ENCODE measurements around the gene ALDOC.

GRCh38 chr17:28624148-28624547 lies 47.5 kb upstream of the ALDOC start:
- TF ChIP-seq CTCF (optimal IDR thresholded peaks at IDR 0.05 in 1 of 3, IDR thresholded peaks at IDR 0.05 in 1 of 3, conservative IDR thresholded peaks at IDR 0.05 in 1 of 3; ENCODE audit: extremely low read depth in 1 of 3, insufficient read depth in 2 of 3, low read length in 3 of 3), result no peak
- no peak for TF ChIP-seq EZH2 (IDR thresholded peaks at IDR 0.05; ENCODE audit: low read length)
